SH-SY5Y (cell line): ENCODE measurements around the gene PPP1R9B.

Experiments
- GATA2 ChIP-seq: IDR thresholded peaks from 2 replicates; pipeline ENCODE4 v1.6.1; 2011; ENCODE audit warnings: mild to moderate bottlenecking, low read depth, low read length
- GATA3 ChIP-seq: IDR thresholded peaks from 2 replicates; pipeline ENCODE4 v1.6.1; 2011; ENCODE audit warnings: low read depth, mild to moderate bottlenecking, low read length, moderate library complexity

- TF ChIP-seq GATA2, result no peak
- no peak for TF ChIP-seq GATA3
These were observed 15.0 kb upstream of the PPP1R9B start for GRCh38 chr17:50165466-50165865.
